ENCODE measurements around the gene SPDYC.

SPDYC gene

GRCh38 chr11:65170058-65170534 is at the start of gene SPDYC:
Gene SPDYC (plus strand): TSS chr11:65170233. CDS start chr11:65171358, 1,125 bp downstream.
- Histone ChIP-seq H2AFZ (ENCODE audit: low read depth, low read length) (peak within 1 kb of the TSS; percentile 23), H3K9me3 (ENCODE audit: insufficient read depth, low read length, severe bottlenecking) (no peaks in the 10 kb centered on the region), H3K27me3 (ENCODE audit: insufficient read depth, low read length, poor library complexity) (no peaks in the 10 kb centered on the region), H3K4me3 (ENCODE audit: low read depth in 1 of 2, low read length in 2 of 2) (no peak within 1 kb of the TSS), H3K4me2 (ENCODE audit: insufficient read depth, low read length) (no peak within 1 kb of the TSS), H3K9ac (ENCODE audit: low read depth, low read length) (no peak within 1 kb of the TSS), H3K4me1 (ENCODE audit: insufficient read depth, low read length) (no peaks in the 10 kb centered on the region), H3K27ac (ENCODE audit: low read length) (no peak within 1 kb of the TSS), H3K79me2 (ENCODE audit: insufficient read depth, low read length) (no peaks in the 10 kb centered on the region), H3K36me3 (ENCODE audit: insufficient read depth, low read length) (no peaks in the 10 kb centered on the region), H4K20me1 (ENCODE audit: insufficient read depth, low read length) (no peaks in the 10 kb centered on the region)
- TF ChIP-seq CTCF (IDR thresholded peaks at IDR 0.05; ENCODE audit: borderline replicate concordance, extremely low read depth, low read length, poor library complexity, severe bottlenecking) (no peak), EZH2 (IDR thresholded peaks at IDR 0.05; ENCODE audit: borderline replicate concordance, low read depth, low read length, severe bottlenecking) (no peak)
- DNase-seq, result no peak
- ATAC-seq (ENCODE audit: insufficient read depth, low read depth), result no peak

GRCh38 chr11:65120831-65121230 is 49.2 kb upstream of the SPDYC start:
- Histone ChIP-seq H3K4me1 (ENCODE audit: insufficient read depth, low read length) (peaks cover 54% of the 10 kb centered on the region), H3K27ac (ENCODE audit: low read length) (peak overlapping the region; percentile 80), H3K4me2 (ENCODE audit: insufficient read depth, low read length) (peak overlapping the region; percentile 90), H4K20me1 (ENCODE audit: insufficient read depth, low read length) (peaks cover 23% of the 10 kb centered on the region; the same call in 1 of the 2 replicates), H3K27me3 (ENCODE audit: insufficient read depth, low read length, poor library complexity) (no peaks in the 10 kb centered on the region), H3K9me3 (ENCODE audit: insufficient read depth, low read length, severe bottlenecking) (no peaks in the 10 kb centered on the region), H3K79me2 (ENCODE audit: insufficient read depth, low read length) (peaks cover 65% of the 10 kb centered on the region), H3K36me3 (ENCODE audit: insufficient read depth, low read length) (peaks cover 65% of the 10 kb centered on the region), H2AFZ (ENCODE audit: low read depth, low read length) (no peak overlapping the region), H3K9ac (ENCODE audit: low read depth, low read length) (peak overlapping the region; percentile 86), H3K4me3 (ENCODE audit: low read depth in 1 of 2, low read length in 2 of 2) (peak overlapping the region; percentile 90 to 92; a peak in 3 of 4 replicates)
- ATAC-seq (ENCODE audit: insufficient read depth, low read depth), result no peak
- DNase-seq, result no peak
- TF ChIP-seq CTCF (IDR thresholded peaks at IDR 0.05; ENCODE audit: borderline replicate concordance, extremely low read depth, low read length, poor library complexity, severe bottlenecking), result no peak
- no peak for TF ChIP-seq EZH2 (IDR thresholded peaks at IDR 0.05; ENCODE audit: borderline replicate concordance, low read depth, low read length, severe bottlenecking)

- H3K4me3 ChIP-seq (ENCODE audit: low read depth in 1 of 2, low read length in 2 of 2), result peak overlapping the region; percentile 90 to 92
- no peak for ATAC-seq (ENCODE audit: insufficient read depth, low read depth)
- no peak for TF ChIP-seq EZH2 (IDR thresholded peaks at IDR 0.05; ENCODE audit: borderline replicate concordance, low read depth, low read length, severe bottlenecking)
- H4K20me1 ChIP-seq (ENCODE audit: insufficient read depth, low read length), result peaks cover 18% of the 10 kb centered on the region; the same call in 1 of the 2 replicates
- peak overlapping the region; percentile 86 for H3K9ac ChIP-seq (ENCODE audit: low read depth, low read length)
- DNase-seq, result no peak
- H2AFZ ChIP-seq (ENCODE audit: low read depth, low read length), result peak overlapping the region; percentile 91
- H3K9me3 ChIP-seq (ENCODE audit: insufficient read depth, low read length, severe bottlenecking), result no peaks in the 10 kb centered on the region
- peak overlapping the region; percentile 80 for H3K27ac ChIP-seq (ENCODE audit: low read length)
- peak overlapping the region; percentile 90 for H3K4me2 ChIP-seq (ENCODE audit: insufficient read depth, low read length)
- peaks cover 59% of the 10 kb centered on the region for H3K79me2 ChIP-seq (ENCODE audit: insufficient read depth, low read length)
- no peaks in the 10 kb centered on the region for H3K27me3 ChIP-seq (ENCODE audit: insufficient read depth, low read length, poor library complexity)
- peaks cover 48% of the 10 kb centered on the region for H3K4me1 ChIP-seq (ENCODE audit: insufficient read depth, low read length)
- H3K36me3 ChIP-seq (ENCODE audit: insufficient read depth, low read length), result peaks cover 65% of the 10 kb centered on the region
Measured at GRCh38 chr11:65121447-65121864, 48.6 kb upstream of the SPDYC start.

- Histone ChIP-seq H3K36me3 (ENCODE audit: insufficient read depth, low read length) (peaks cover 68% of the 10 kb centered on the region), H4K20me1 (ENCODE audit: insufficient read depth, low read length) (peaks cover 18% of the 10 kb centered on the region; the same call in 1 of the 2 replicates), H3K9ac (ENCODE audit: low read depth, low read length) (peak within 1 kb of the TSS; percentile 86), H3K4me1 (ENCODE audit: insufficient read depth, low read length) (peaks cover 42% of the 10 kb centered on the region), H3K4me2 (ENCODE audit: insufficient read depth, low read length) (peak within 1 kb of the TSS; percentile 90), H3K27ac (ENCODE audit: low read length) (peak within 1 kb of the TSS; percentile 85), H2AFZ (ENCODE audit: low read depth, low read length) (peak within 1 kb of the TSS; percentile 91), H3K79me2 (ENCODE audit: insufficient read depth, low read length) (peaks cover 53% of the 10 kb centered on the region), H3K9me3 (ENCODE audit: insufficient read depth, low read length, severe bottlenecking) (no peaks in the 10 kb centered on the region), H3K27me3 (ENCODE audit: insufficient read depth, low read length, poor library complexity) (no peaks in the 10 kb centered on the region), H3K4me3 (ENCODE audit: low read depth in 1 of 2, low read length in 2 of 2) (peak within 1 kb of the TSS; percentile 90 to 92)
- DNase-seq (peak; percentile 99), ATAC-seq (ENCODE audit: insufficient read depth, low read depth) (peak; percentile 82)
- TF ChIP-seq CTCF (IDR thresholded peaks at IDR 0.05; ENCODE audit: borderline replicate concordance, extremely low read depth, low read length, poor library complexity, severe bottlenecking) (no peak), EZH2 (IDR thresholded peaks at IDR 0.05; ENCODE audit: borderline replicate concordance, low read depth, low read length, severe bottlenecking) (no peak)
Measured at GRCh38 chr11:65121865-65122696, 48.0 kb upstream of the SPDYC start, which contains the start of the genes FAU and MRPL49. Gene FAU (minus strand): TSS chr11:65122134. CDS start chr11:65121813, 321 bp downstream. Gene MRPL49 (plus strand): TSS chr11:65122321. CDS start chr11:65122347, 26 bp downstream.
